Activated B cell treated with CpG ODN at 0.5 μM for 24 hours (primary cell): ENCODE measurements around the gene PCDHB2. TPM values are rescaled to one million over a fixed set of nuclear protein-coding genes. Genes with fewer than 3 reads are reported as not detected.
A peak's percentile ranks its signal among the peaks of the same experiment; 100 is the strongest.
"Not testable (repeated sequence)": the region's sequence is repeated elsewhere in the genome, so short reads cannot be mapped to it uniquely, and the experiment has no call there.

Experiments
- ATAC-seq: fragments of 200-7000 bp; cut with Tn5 transposase; one replicate; pipeline ENCODE4 v1.10.0; 2021; ENCODE audit warnings: low read depth, mild to moderate bottlenecking, moderate library complexity
- CTCF ChIA-PET: fragments of 350-600 bp; sonication (Branson Sonifier 250); formaldehyde crosslinking; loops from one replicate; lab custom pipeline; 2021; ENCODE audit warnings: antibody characterized with exemption; lab: Charles Lee
- POLR2A ChIA-PET: fragments of 350-600 bp; sonication (Branson Sonifier 250); formaldehyde crosslinking; loops from one replicate; lab custom pipeline; 2021; ENCODE audit warnings: antibody characterized with exemption; lab: Charles Lee
- DNase-seq: peaks from one replicate; pipeline ENCODE4 v3.0.0; 2022
- H3K27ac Mint-ChIP-seq: one replicate; pipeline ENCODE4 v1.8.0; 2020; ENCODE audit warnings: mixed read lengths
- H3K27me3 Mint-ChIP-seq: one replicate; pipeline ENCODE4 v1.8.0; 2021; ENCODE audit warnings: mixed read lengths
- H3K36me3 Mint-ChIP-seq: one replicate; pipeline ENCODE4 v1.8.0; 2021; ENCODE audit warnings: low read depth, mixed read lengths
- H3K4me1 Mint-ChIP-seq: one replicate; pipeline ENCODE4 v1.8.0; 2021; ENCODE audit warnings: mixed read lengths
- H3K4me3 Mint-ChIP-seq: one replicate; pipeline ENCODE4 v1.8.0; 2020; ENCODE audit warnings: mild to moderate bottlenecking, mixed read lengths
- H3K9me3 Mint-ChIP-seq: one replicate; pipeline ENCODE4 v1.8.0; 2020; ENCODE audit warnings: mixed read lengths
- intact Hi-C: fragments of 100-400 bp; cut with micrococcal nuclease; formaldehyde crosslinking; loops from one replicate; pipeline ENCODE4 v1.15.1; 2024
- total RNA-seq: library from RNA; stranded (reverse); gene quantifications from 2 replicates; pipeline ENCODE4 v1.2.3, GENCODE V29; 2022
- TF ChIP-seq, protein P1 (sequence below): fragments of 200-600 bp; IDR thresholded peaks from one replicate; pipeline ENCODE4 v1.8.0; 2022; ENCODE audit warnings: antibody characterized with exemption, mild to moderate bottlenecking

PCDHB2 gene
- total RNA-seq, 1 donor from 2014 or later: not detected

DNA sequence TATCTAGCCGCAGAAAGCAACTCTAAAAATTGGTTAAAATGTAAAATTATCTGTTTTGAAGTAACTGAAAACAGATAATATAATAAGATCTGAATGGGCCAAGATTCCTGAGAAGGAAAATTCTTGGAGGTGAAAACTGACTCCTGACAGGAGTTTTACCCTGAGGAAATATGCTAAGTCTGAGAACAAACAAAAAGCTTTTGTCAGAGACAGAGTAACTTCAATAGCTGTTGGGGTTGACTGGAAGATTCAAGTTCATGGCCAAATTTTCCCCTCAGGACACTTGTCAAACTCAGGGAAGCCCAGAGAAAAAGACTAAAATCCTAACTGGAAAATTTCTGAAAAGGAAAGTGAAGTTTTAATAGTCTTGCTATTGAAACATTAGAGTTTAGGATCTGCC is 32.9 kb downstream of the PCDHB2 start:
- ATAC-seq (no peak), DNase-seq (no peak)
- H3K36me3 Mint-ChIP-seq: no peaks in the 10 kb centered on the region
- H3K4me3 Mint-ChIP-seq: no peak overlapping the region
- TF ChIP-seq, protein P1, sequence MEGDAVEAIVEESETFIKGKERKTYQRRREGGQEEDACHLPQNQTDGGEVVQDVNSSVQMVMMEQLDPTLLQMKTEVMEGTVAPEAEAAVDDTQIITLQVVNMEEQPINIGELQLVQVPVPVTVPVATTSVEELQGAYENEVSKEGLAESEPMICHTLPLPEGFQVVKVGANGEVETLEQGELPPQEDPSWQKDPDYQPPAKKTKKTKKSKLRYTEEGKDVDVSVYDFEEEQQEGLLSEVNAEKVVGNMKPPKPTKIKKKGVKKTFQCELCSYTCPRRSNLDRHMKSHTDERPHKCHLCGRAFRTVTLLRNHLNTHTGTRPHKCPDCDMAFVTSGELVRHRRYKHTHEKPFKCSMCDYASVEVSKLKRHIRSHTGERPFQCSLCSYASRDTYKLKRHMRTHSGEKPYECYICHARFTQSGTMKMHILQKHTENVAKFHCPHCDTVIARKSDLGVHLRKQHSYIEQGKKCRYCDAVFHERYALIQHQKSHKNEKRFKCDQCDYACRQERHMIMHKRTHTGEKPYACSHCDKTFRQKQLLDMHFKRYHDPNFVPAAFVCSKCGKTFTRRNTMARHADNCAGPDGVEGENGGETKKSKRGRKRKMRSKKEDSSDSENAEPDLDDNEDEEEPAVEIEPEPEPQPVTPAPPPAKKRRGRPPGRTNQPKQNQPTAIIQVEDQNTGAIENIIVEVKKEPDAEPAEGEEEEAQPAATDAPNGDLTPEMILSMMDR: no peak
- intact Hi-C loops: no loop called here
- H3K27ac Mint-ChIP-seq: no peak overlapping the region
- H3K27me3 Mint-ChIP-seq: peaks cover 6% of the 10 kb centered on the region
- CTCF ChIA-PET: no interaction called here
- POLR2A ChIA-PET: no interaction called here
- peaks cover 8% of the 10 kb centered on the region for H3K9me3 Mint-ChIP-seq
- no peaks in the 10 kb centered on the region for H3K4me1 Mint-ChIP-seq

DNA sequence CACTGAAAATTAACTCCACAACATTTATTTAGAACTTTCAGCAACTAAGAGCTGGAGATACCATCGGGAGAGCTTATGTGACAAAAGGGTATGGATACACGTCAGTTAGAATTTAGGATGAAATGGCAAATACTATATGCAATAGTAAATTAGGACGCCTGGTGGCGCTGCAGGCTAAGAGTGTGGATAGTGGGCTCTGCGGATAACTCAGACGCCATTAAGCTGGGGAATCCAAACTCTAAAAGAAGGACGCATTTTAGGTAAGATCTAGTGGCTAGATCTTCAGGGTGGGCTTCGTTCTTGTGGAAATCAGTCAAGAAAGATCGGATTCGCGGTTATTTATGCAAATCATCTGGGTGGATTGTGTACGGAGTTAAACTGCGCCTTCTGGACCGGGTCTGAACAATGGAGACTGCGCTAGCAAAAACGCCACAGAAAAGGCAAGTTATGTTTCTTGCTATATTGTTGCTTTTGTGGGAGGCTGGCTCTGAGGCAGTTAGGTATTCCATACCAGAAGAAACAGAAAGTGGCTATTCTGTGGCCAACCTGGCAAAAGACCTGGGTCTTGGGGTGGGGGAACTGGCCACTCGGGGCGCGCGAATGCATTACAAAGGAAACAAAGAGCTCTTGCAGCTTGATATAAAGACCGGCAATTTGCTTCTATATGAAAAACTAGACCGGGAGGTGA is 40.8 kb downstream of the PCDHB2 start, which contains the start of gene PCDHB5:
Gene PCDHB5 (plus strand): TSS at position 177 of the 688 bp plus-strand sequence. CDS start 229 bp downstream, at position 406.
- CTCF ChIA-PET: no interaction called here
- H3K4me3 Mint-ChIP-seq: peak within 1 kb of the TSS; percentile 35
- POLR2A ChIA-PET: no interaction called here

DNA sequence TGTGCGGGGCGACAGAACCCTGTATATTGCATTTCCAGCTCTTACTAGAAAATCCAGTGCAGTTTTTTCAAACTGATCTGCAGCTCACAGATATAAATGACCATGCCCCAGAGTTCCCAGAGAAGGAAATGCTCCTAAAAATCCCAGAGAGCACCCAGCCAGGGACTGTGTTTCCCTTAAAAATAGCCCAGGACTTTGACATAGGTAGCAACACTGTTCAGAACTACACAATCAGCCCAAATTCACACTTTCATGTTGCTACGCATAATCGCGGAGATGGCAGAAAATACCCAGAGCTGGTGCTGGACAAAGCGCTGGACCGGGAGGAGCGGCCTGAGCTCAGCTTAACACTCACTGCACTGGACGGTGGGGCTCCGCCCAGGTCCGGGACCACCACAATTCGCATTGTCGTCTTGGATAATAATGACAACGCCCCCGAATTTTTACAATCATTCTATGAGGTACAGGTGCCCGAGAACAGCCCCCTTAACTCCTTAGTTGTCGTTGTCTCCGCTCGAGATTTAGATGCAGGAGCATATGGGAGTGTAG is 41.4 kb downstream of the PCDHB2 start:
- intact Hi-C loops: no loop called here
- DNase-seq: no peak
- no peaks in the 10 kb centered on the region for H3K4me1 Mint-ChIP-seq
- no peaks in the 10 kb centered on the region for H3K36me3 Mint-ChIP-seq
- ChIA-PET POLR2A (no interaction called here), CTCF (no interaction called here)
- peaks cover 6% of the 10 kb centered on the region for H3K27me3 Mint-ChIP-seq
- no peak overlapping the region for H3K4me3 Mint-ChIP-seq
- no peak overlapping the region for H3K27ac Mint-ChIP-seq
- peaks cover 24% of the 10 kb centered on the region for H3K9me3 Mint-ChIP-seq
- TF ChIP-seq, protein P1: no peak
- no peak for ATAC-seq

More for the DNA sequence above, 40.8 kb downstream of the PCDHB2 start, which contains the start of gene PCDHB5:
- intact Hi-C loops: no loop called here
- Mint-ChIP-seq H3K4me1 (no peaks in the 10 kb centered on the region), H3K36me3 (no peaks in the 10 kb centered on the region), H3K9me3 (peaks cover 24% of the 10 kb centered on the region), H3K27ac (no peak within 1 kb of the TSS), H3K27me3 (peaks cover 6% of the 10 kb centered on the region)
- TF ChIP-seq, protein P1: no peak
- ATAC-seq (no peak), DNase-seq (no peak)

DNA sequence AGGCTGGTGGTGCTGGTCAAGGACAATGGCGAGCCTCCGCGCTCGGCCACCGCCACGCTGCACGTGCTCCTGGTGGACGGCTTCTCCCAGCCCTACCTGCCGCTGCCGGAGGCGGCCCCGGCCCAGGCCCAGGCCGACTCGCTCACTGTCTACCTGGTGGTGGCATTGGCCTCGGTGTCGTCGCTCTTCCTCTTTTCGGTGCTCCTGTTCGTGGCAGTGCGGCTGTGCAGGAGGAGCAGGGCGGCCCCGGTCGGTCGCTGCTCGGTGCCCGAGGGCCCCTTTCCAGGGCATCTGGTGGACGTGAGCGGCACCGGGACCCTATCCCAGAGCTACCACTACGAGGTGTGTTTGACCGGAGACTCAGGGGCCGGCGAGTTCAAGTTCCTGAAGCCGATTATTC is 42.9 kb downstream of the PCDHB2 start:
- H3K4me1 Mint-ChIP-seq, intact Hi-C loops, DNase-seq, H3K27me3 Mint-ChIP-seq, CTCF ChIA-PET, H3K27ac Mint-ChIP-seq, H3K4me3 Mint-ChIP-seq, H3K36me3 Mint-ChIP-seq, ATAC-seq, POLR2A ChIA-PET: not testable (repeated sequence)
- H3K9me3 Mint-ChIP-seq: peaks cover 24% of the 10 kb centered on the region

Other genes with a start within 250 kb of the PCDHB2 start
- gene PCDHA9, start 246.2 kb upstream of the PCDHB2 start, total RNA-seq: not detected in 2 replicates
- gene PCDHA10, start 238.7 kb upstream of the PCDHB2 start, total RNA-seq: 0.07 TPM in 1 of 2 replicates, not detected in the other
- not detected in 2 replicates for gene PCDHA11, start 225.7 kb upstream of the PCDHB2 start, total RNA-seq
- not detected in 2 replicates for gene PCDHA12, start 219.3 kb upstream of the PCDHB2 start, total RNA-seq
- not detected in 2 replicates for gene PCDHA13, start 212.5 kb upstream of the PCDHB2 start, total RNA-seq
- not detected in 2 replicates for gene PCDHAC1, start 168.3 kb upstream of the PCDHB2 start, total RNA-seq
- not detected in 2 replicates for gene PCDHAC2, start 128.1 kb upstream of the PCDHB2 start, total RNA-seq
- gene PCDHB1, start 43.2 kb upstream of the PCDHB2 start, total RNA-seq: not detected in 2 replicates
- gene PCDHB3, start 5.9 kb downstream of the PCDHB2 start, total RNA-seq: 0.07 TPM in 1 of 2 replicates, not detected in the other
- not detected in 2 replicates for gene PCDHB4, start 27.2 kb downstream of the PCDHB2 start, total RNA-seq
- not detected in 2 replicates for gene PCDHB5, start 40.6 kb downstream of the PCDHB2 start, total RNA-seq
- not detected in 2 replicates for gene PCDHB6, start 55.4 kb downstream of the PCDHB2 start, total RNA-seq
- gene PCDHB7, start 78.0 kb downstream of the PCDHB2 start, total RNA-seq: not detected in 2 replicates
- gene PCDHB8, start 83.2 kb downstream of the PCDHB2 start, total RNA-seq: not detected in 2 replicates
- gene PCDHB16, start 87.8 kb downstream of the PCDHB2 start, total RNA-seq: not detected in 2 replicates
- gene PCDHB9, start 92.5 kb downstream of the PCDHB2 start, total RNA-seq: 0.27 and 0.29 TPM in 2 replicates
- 0.07 TPM in 1 of 2 replicates, not detected in the other for gene PCDHB10, start 97.7 kb downstream of the PCDHB2 start, total RNA-seq
- gene PCDHB11, start 105.0 kb downstream of the PCDHB2 start, total RNA-seq: not detected in 2 replicates
- gene PCDHB12, start 114.1 kb downstream of the PCDHB2 start, total RNA-seq: not detected in 2 replicates
- gene PCDHB13, start 119.3 kb downstream of the PCDHB2 start, total RNA-seq: 0.07 and 0.09 TPM in 2 replicates
- 0.11 TPM in 1 of 2 replicates, not detected in the other for gene PCDHB14, start 128.7 kb downstream of the PCDHB2 start, total RNA-seq
- gene PCDHB15, start 150.8 kb downstream of the PCDHB2 start, total RNA-seq: not detected in 2 replicates
- 2.6 and 3.9 TPM in 2 replicates for gene SLC25A2, start 209.4 kb downstream of the PCDHB2 start, total RNA-seq
- 86.7 and 87.3 TPM in 2 replicates for gene TAF7, start 226.2 kb downstream of the PCDHB2 start, total RNA-seq
- gene PCDHGA1, start 235.9 kb downstream of the PCDHB2 start, total RNA-seq: 0.20 and 0.29 TPM in 2 replicates
- gene PCDHGA2, start 244.1 kb downstream of the PCDHB2 start, total RNA-seq: 0.09 and 0.15 TPM in 2 replicates
- gene PCDHGA3, start 249.2 kb downstream of the PCDHB2 start, total RNA-seq: 0.20 and 0.51 TPM in 2 replicates